SHP77 treated with DMSO at 0.1 percent for 48 hours (cell line): ENCODE results near the gene KAT8.
A peak's percentile ranks its signal among the peaks of the same experiment; 100 is the strongest.
"Not testable (repeated sequence)": the region's sequence is repeated elsewhere in the genome, so short reads cannot be mapped to it uniquely, and the experiment has no call there.

Source experiments
- DNase-seq: peaks from one replicate; lab custom pipeline; 2025; lab: John Stamatoyannopoulos, UW

Gene KAT8

DNA sequence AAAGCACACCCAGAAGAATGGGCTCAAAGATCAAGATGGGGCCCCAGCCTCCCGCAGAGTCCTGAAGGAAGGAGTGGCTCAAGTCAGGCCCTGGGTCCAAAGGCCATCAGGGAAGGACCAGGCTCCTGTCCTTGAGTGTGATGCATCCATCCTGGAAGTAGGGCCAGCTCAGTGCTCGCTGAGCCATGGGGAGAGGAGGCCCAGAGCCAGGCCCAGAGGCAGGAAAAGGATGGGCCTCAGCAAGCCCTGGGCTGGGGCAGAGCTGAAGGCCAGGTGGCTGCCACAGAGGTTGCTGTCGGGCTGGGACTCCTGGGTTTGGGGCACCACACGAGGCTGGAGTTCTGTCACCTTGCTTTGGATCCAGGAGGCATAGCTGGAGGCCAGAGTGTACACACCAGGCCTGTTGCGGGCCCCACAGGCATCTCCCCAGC lies 14.4 kb downstream of the KAT8 start:
- DNase-seq: no peak

DNA sequence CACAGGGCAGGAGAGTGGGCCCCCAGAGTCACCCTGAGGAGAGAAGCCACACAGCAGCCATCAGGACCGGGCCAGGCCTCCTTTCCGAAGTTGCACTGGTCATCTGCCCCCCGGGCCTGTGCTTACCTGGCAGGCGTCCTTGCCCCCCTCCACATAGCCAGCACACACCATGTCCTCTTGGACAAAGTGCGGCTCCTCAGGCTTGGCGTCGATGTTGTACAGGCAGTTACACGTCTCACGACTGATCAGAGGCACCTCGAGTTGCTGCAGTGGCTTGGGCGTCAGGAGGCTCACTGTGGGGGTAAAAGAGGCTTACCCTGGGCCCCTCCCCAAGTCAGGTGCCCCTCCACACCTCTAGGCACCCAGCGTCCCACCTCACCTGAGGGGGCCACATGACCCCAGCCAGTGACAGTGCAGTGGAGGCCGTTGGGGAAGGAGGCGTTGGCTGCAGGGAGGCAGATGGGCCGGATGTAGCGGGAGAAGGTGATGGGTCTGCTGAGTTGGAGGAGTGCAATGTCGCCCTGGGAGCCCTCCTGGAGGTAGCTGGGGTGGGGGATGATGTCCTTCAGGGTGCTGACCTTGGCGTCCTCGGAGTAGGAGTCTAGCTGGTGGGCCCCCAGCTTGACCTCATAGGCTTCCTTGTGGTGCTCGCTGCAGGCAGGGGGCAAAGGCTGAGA lies 15.0 kb downstream of the KAT8 start:
- DNase-seq: no peak

DNA sequence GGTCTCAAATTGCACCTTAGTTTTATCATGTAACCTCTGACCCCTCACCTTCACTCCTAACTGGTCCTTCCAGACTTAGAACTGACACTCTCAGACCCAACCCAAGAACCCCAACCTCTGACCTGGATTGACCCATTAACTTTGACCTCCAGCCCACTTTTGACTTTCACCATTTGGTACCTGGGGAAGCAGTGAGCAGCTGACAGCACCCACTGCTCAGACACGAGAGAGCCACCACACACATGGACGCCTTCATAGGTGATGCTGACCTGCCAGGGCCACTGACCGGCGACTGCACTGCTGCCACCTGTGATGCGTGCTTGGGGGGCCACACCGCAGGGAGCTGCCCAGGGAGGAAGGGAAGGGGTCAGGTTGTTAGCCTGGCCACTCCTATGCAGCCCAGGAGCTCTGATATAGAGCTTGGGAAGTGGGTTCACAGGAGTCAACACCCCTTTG lies 15.6 kb downstream of the KAT8 start:
- DNase-seq: no peak

DNA sequence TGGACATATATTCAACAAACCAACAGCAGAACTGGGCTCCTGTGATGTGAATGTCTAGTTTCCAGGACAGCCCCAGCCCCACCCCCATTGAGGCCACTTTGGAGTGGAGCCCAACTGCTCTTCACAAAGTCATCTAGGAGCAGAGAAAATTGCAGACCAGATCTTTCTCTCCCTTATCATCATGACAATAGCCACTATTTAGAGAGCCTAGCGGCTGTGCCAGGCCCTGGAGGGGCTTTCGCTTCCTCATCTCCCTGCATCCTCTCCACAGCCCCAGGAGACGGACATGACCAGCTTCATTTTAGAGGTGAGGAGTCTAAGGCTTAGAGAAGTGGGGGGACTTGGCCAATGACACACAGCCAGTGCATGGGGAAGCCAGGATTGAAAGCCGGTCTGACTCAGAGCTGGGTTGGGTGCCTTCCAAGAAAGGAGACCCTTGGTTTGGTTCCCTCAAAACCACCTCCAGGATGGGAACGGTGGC lies 16.7 kb downstream of the KAT8 start:
- no peak for DNase-seq

DNA sequence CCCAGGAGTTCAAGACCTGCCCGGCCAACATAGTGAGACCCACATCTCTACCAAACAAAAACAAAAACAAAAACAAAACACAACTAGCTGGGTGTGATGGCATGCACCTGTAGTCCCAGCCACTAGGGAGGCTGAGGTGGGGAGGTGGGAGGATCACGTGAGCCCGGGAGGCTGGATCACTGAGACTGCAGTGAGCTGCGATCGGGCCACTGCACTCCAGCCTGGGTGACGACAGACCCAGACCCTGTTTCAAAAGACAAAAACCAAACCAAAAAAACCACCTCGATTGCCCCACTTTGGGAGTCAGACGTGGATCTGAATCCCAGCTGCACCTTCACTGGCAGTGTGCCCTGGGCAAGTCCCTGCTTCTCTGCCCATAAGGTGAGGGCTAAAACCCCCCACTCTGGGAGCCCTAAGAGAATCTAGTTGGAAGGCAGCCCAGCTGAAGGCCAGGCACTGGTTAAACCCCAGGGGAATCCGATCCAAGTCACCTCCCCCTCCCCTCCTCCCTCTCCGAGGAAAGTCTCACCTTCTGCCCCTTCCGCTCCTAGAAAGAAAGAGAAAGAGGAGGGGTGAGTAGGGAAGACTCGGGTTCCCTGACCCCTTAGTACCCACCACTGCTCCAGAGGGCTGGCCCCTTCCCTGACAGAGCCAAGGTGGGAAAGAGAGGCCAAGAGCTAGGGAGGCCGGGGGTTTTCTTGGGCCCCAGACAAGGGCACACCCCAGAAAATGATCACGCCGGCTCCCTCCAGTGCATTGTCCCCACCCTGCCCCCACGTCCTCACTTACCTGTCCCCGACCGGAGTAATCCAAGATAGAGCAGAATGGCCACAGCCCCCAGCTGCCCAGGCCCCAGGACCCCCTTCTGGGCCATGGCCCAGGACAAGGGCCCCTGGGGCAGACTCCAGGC lies 17.4 kb downstream of the KAT8 start:
- DNase-seq: no peak

DNA sequence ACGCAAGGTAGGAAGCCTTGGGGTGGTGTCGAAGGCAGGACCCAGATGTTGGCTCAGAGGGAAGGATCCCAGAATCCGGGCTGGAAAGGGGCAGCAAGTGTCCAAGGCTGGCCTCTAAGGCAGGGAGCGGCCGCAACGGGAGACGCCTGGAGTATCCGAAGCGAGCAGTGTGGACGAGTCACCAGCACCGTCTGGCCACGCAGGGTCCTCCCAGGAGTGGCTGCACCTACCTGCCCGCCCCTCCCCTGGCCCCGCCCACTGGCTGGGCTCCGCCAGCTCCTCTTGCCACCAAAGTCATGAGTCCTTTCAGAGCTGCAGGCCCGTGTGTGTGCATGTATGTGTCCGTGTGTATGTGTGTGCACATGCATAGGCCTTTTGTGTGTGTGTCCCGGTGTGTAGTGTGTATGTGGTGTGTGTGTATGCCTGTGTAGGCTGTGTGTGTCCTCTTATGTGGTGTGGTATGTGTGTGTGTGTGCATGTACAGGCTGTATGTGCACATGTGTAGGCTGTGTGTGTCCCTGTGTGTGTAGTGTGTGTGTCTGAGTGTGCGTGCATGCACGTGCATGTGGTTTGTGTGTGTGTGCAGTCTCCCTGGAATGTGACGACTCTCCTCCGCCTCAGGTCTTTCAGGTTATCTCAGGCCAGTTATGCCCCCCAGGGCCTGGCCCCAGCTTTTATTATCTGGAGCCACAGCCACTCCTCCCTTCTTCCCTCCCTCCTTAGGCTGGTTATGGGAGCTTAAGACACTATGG lies 18.2 kb downstream of the KAT8 start, which contains the start of gene PRSS8:
TSS of gene PRSS8 (minus strand) at position 193 of the 752 bp plus-strand sequence. CDS start 229 bp downstream, outside the sequence.
- DNase-seq: no peak

DNA sequence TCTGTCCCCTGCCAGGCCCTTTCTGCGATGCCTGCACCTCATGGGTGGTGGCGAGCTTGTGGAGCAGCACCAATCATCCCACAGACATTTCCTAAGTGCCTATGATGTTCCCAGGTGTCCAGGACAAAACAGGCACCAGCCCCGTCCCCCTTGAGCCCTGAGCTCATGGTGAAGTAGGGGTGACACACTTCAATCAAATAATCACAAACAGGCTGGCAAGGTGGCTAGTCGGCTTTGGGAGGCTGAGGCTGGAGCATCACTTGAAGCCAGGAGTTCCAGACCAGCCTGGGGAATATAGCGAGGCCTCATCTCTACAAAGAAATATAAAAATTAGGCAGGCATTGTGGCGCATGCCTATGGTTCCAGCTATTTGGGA lies 18.8 kb downstream of the KAT8 start:
- no peak for DNase-seq

DNA sequence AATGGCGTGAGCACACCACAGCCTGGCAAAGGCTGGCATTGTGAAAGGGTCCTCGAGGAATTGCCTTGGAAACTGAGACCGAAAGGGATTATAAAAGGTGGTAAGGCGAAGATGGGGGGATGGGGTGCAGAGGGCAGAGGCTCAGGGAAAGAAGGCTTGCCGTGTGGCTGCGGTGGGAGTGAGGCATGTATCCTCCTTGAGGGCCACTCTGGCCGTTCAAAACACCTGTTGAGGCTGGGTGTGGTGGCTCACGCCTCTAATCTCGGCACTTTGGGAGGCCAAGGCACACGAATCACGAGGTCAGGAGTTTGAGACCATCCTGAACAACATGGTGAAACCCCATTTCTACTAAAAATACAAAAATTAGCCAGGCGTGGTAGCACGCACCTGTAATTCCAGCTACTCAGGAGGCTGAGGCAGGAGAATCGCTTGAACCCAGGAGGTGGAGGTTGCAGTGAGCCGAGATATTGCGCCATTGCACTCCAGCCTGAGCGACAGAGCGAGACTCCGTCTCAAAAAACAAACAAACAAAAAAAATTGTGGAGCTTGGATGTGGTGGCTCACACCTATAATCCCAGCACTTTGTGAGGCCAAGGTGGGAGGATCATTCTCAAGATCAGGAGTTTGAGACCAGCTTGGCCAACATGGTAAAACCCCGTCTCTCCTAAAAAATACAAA lies 19.5 kb downstream of the KAT8 start:
- not testable (repeated sequence) for DNase-seq

DNA sequence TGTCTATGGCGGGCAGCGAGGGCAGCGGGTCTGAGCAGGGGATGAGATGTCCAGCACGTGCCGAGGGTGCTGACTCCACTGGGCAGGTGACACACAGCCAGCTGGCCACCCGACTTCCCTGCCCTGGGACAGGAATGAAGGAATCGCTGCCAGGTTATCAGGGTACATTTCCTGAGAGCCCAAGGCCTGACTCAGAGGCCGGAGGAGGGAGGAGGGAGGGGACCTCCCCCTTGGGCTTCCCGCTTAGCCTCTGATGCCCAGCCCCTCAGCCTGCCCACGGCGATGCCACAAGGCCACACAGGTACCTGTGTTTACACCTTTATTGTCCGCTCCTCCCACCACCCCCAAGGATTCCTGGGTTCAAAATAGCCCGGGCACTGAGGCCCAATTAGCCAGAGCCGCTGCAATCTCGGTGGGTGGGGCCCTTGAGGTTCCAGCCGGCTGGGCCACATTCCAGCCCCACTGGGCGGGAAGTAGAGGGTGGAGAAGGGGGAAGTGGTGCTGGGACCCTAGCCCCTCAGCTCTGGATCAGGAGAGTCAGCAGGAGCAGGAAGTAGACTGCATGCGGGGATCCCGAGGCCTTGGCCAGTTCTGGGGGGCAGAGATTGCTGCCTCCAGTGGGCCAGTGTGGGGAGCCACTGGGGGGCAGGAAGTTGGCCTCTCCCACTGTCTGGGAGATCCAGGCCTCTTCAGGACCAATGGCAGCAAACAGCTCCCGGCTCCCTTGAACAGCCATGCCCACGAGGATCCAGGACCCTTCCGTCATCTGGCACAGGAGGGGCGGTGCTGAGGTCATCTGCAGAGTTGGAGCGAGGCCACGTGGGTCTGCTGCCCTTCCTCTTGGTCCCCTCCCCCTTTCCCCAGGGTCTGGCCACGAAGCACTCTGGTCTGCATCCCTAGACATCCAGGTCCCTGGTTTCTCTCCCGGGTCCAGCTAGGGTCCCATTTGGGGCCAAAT lies 21.4 kb downstream of the KAT8 start:
- no peak for DNase-seq

DNA sequence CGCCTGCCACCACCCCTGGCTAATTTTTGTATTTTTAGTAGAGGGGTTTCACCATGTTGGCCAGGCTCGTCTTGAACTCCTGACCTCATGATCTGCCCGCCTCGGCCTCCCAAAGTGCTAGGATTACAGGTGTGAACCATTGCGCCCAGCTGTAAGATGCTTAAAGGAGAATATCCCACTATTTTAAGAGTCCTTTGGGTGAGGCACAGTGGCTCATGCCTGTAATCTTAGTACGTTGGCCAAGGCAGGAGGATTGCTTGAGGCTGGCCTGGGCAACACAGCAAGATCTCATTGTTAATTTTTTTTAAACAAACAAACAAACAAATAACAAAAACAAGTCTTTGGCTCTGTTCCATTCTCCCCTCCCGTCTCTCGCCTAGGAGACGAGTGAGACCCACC lies 23.6 kb downstream of the KAT8 start:
- not testable (repeated sequence) for DNase-seq

DNA sequence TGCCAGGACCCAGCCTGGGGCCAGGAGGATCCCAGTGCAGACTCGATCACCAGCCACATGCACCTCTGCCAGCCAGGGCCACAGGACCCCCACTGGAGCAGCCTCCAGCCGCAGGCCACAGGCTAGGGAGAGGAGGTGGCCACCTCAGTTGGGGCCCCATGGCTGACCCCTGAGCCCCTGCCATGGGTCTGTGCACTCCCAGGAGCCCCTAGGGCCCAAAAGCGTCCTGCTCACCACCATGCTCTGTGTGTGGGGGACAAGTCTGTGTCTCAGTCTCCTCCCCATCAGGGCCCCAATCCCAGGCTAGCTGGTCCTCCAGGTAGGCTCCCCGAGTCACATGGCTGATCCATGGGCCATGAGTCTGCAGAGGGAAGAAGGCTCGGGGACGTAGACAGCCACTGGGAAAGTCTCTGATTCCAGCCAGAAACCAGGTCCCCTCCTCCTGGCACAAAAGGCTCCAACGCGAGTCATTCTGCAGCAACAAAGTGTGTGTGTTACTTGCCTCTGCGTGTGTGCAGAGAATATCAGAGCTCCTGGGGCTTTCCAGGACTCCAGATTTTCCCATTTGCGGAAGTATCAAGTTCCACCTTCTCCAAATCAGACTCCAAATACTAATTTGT lies 24.1 kb downstream of the KAT8 start:
- DNase-seq: peak; percentile 58

DNA sequence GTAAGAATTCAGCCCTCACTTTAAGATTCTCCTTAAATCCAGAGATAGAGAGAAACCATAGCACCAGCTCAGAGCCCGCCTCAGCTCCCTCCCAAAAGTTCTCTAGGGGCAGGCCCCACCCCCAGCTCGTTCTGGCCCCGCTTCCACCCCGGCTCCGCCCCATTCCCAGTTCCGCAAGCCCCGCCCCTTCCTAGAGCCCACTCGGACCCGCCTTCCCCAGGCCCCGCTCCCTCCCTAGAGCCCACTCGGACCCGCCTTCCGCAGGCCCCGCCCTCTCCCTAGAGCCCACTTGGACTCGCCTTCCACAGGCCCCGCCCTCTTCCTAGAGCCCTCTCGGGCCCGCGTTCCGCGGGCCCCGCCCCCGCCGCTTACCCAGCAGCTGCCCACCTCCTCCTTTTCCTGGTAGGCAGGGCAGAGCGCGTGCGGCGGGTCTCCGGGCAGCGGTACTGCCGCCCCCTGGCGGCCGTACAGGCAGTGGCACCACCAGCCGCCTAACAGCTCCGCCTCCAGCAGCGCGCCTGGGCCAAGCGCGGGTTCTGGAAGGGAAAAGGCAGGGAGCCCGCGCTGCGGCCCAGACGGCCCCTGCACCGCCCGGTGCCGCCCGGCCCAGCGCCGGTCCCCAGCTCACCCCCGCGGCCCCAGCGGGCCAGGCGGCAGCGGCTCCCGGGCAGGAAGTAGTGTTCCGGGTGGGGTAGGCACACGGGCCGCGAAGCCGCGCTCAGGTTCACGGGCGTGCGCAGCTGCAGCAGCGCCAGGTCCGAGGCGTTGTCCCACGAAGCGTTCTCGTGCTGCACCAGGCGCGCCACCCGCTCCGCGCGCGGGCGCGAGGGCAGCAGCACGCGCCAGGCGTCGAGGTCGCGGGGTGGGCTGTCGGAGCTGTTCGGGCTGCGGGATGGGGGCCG lies 24.9 kb downstream of the KAT8 start:
- peak; percentile 98 for DNase-seq

DNA sequence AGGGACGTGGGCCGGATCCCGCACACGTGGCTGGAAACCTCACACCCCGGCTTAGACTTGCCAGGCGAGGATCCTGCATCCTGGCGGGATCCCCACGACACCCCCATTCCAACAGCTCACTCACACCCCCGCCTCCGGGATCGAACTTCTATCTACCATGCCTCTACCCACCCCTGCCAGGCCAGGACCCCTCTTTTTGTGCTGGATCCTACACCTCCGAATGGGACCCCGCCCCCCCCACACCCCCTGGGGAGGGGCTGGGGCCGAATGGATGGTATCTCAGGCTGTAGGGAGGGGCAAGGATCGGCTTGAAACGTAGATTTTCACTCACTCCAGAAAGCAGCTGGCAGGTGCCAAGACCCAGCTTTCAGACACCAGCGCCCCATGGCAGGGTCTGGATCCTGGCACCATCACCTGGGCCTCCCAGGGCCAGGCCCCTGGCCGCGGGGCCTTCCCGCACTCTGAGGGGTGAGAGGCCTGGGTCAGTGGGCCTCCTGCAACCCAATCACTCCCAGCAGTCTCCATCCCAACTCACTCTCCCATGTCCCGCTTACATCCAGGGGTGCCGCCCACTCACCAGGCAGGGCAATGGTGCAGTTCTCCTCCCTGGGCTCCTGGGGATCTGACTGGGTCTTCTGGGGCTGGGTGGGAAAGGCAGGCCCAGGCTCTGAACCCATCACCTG lies 25.7 kb downstream of the KAT8 start:
- DNase-seq: no peak

DNA sequence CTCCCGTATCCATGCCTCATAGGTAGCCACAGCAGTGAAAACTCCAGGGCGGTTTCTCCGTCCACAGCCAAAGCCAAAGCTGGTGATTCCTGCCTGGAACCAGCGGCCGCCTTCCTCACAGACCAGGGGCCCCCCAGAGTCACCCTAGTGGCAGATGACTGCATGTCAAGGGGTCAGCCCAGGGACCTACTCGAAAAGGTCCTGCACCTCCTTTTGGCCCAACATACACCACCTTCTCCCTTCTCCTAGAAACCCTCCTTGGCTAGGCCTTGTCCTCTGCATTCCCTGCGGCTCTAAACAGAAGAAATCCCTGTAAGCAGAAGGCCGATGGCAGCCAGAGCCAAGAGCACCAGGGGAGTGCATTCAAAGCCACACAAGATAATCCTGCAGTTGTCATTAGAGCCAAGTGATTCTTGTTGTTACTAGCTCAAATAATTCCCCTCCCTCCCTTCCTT lies 26.3 kb downstream of the KAT8 start:
- DNase-seq: no peak

DNA sequence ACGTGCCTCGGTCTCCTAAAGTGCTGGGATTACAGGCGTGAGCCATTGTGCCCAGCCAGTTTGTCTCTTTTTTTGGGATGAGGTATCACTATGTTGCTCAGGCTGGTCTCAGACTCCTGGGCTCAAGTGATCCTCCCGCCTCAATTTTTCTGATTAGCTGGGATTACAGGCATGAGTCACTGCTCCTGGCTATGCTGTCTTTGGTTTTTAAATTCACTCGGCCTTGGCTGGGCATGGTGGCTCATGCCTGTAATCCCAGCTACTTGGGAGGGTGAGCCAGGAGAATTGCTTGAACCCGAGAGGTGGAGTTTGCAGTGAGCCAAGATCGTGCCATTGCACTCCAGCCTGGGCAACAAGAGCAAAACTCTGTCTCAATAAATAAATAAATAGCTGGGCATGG lies 27.0 kb downstream of the KAT8 start:
- not testable (repeated sequence) for DNase-seq

DNA sequence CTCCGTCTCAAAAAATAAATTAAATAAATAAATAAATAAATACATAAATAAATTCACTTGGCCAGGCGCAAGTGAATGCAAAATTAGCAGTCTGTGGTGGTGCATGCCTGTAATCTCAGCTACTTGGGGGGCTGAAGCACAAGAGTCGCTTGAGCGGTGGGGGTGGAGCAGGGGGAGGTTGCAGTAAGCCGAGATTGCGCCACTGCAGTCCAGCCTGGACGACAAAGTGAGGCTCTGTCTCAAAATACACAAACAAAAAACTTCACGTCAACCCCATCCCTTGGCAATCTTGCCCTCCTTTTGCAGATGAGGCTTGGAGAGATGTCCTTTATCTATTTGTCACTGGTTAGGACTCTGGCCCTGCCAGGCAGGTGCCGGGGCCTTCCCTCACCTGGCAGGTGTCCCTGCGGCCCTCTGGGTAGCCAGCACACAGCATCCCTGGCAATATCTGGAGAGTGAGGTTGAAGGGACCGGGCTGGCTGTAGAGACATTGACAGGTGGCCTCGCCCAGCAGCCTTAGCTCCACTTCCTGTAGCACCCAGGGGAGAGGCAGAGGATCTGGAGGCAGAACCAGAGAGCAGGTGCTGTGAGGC lies 28.0 kb downstream of the KAT8 start:
- no peak for DNase-seq

DNA sequence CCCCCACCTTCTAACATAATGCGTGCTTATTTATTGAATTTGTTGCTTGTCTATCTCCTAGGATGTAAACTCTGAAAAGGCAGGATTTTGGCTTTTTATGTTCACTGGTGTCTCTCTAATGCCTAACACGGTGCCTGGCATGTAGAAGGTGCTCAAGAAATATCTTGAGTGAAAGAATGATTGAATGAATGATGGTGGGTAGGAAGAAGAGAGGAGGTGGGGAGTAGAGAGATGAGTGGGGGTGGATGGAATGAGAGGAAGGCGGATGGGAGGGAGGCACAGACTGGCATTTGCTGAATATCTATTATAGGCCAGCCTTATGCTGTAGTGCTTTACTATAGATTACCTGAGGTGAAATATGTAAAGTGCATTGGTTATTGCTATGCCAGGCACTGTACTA lies 30.1 kb downstream of the KAT8 start:
- no peak for DNase-seq

DNA sequence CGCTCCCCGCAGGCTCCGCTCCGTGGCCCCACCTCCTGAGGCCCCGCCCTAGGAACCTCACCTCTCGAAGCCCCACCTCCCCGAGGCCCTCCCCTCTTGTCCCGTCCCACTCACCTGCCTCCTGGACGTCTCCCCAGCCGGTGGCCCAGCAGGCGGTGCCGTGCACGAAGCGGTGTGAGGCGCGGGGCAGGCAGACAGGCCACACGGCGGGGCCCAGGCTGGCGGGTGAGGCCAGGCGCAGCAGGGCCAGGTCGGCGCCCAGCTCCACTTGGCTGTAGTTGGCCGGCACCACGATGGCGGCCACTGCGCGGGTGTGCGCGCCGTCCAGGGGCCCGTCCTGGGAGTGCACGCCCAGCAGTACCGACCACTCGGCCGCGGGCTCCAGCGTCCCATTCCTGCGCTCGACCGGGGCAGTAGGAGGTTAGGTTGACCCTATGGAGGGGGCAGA lies 30.8 kb downstream of the KAT8 start:
- DNase-seq: no peak
